ENCODE measurements around the gene ACTG2. TPM values are rescaled to one million over a fixed set of nuclear protein-coding genes. Genes with fewer than 3 reads are reported as not detected.
"Not testable (repeated sequence)": the region's sequence is repeated elsewhere in the genome, so short reads cannot be mapped to it uniquely, and the experiment has no call there.

ACTG2 gene
- 0.97 TPM in 1 of 2 replicates, not detected in the other for total RNA-seq (2014; rRNA removed; shearing (Covaris generic))

- no peak within 1 kb of the TSS for H3K4me3 ChIP-seq (ENCODE audit: insufficient read depth, low read depth, low read length)
- no peaks in the 10 kb centered on the region for H3K36me3 ChIP-seq (replicated peaks; ENCODE audit: control insufficient read depth, insufficient read depth, low read length)
- DNase-seq: no peak
- H3K27me3 ChIP-seq (ENCODE audit: control insufficient read depth, insufficient read depth, low read length): no peaks in the 10 kb centered on the region
These were observed at the start of gene ACTG2 for GRCh38 chr2:73892631-73893329. TSS of gene ACTG2 (plus strand) at chr2:73893008. CDS start at chr2:73901312, 8,304 bp downstream.

GRCh38 chr2:73844087-73844486 lies 48.7 kb upstream of the ACTG2 start:
- no peak overlapping the region for H3K4me3 ChIP-seq (ENCODE audit: insufficient read depth, low read depth, low read length)
- H3K36me3 ChIP-seq (replicated peaks; ENCODE audit: control insufficient read depth, insufficient read depth, low read length): peaks cover 15% of the 10 kb centered on the region
- H3K27me3 ChIP-seq (ENCODE audit: control insufficient read depth, insufficient read depth, low read length): no peaks in the 10 kb centered on the region
- DNase-seq: no peak

- no peak for DNase-seq
- Histone ChIP-seq H3K27me3 (ENCODE audit: control insufficient read depth, insufficient read depth, low read length) (no peaks in the 10 kb centered on the region), H3K4me3 (ENCODE audit: insufficient read depth, low read depth, low read length) (no peak overlapping the region), H3K36me3 (replicated peaks; ENCODE audit: control insufficient read depth, insufficient read depth, low read length) (peaks cover 28% of the 10 kb centered on the region)
These were observed 42.8 kb upstream of the ACTG2 start for GRCh38 chr2:73850009-73850408.

GRCh38 chr2:73851274-73851673 lies 41.5 kb upstream of the ACTG2 start:
- H3K36me3 ChIP-seq (replicated peaks; ENCODE audit: control insufficient read depth, insufficient read depth, low read length): peaks cover 31% of the 10 kb centered on the region
- peak; percentile 36 for DNase-seq
- no peak overlapping the region for H3K4me3 ChIP-seq (ENCODE audit: insufficient read depth, low read depth, low read length)
- H3K27me3 ChIP-seq (ENCODE audit: control insufficient read depth, insufficient read depth, low read length): no peaks in the 10 kb centered on the region

GRCh38 chr2:73852020-73852419 lies 40.8 kb upstream of the ACTG2 start:
- H3K27me3 ChIP-seq (ENCODE audit: control insufficient read depth, insufficient read depth, low read length): no peaks in the 10 kb centered on the region
- DNase-seq: no peak
- no peak overlapping the region for H3K4me3 ChIP-seq (ENCODE audit: insufficient read depth, low read depth, low read length)
- H3K36me3 ChIP-seq (replicated peaks; ENCODE audit: control insufficient read depth, insufficient read depth, low read length): peaks cover 32% of the 10 kb centered on the region

DNA sequence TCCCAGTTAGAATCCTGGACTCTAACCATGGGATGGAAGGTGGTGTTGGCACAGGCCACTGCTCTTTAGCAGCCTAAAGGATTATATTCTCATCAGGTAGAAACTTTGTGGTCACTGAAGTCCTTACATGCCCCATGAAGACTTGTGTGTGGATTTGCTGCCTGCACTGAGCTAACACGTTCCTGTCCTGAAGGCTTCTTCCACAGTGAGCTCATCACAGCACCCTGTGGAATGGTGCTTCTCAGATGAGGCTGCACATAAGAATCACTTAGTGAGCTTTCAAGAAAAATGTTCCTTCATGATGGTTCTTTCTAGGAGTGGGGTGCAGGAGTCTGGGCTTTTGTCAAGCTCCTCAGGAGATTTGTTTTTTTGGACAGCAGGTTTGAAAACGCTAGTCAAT lies 37.3 kb upstream of the ACTG2 start:
- Histone ChIP-seq H3K36me3 (replicated peaks; ENCODE audit: control insufficient read depth, insufficient read depth, low read length) (peaks cover 25% of the 10 kb centered on the region), H3K27me3 (ENCODE audit: control insufficient read depth, insufficient read depth, low read length) (no peaks in the 10 kb centered on the region), H3K4me3 (ENCODE audit: insufficient read depth, low read depth, low read length) (no peak overlapping the region)
- DNase-seq: no peak

DNA sequence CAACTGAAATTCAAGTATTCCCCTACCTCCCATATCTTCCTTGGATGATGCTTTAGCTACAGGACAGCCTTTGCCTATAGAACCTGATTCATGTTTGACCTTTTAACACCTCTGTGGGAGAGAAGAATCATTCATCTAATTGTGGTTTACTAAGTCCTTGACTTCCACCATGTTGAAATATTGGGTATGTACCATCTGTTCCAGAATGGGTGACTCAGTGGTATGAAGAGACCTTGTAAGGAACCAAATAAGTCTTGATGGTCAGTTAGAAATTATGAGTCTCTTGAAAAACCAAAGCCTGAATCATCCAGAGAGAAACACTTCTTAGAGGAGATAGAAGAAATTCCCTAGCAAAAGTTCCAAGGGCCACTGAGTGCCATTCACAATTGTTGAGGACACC lies 36.6 kb upstream of the ACTG2 start:
- H3K4me3 ChIP-seq (ENCODE audit: insufficient read depth, low read depth, low read length): no peak overlapping the region
- no peak for DNase-seq
- no peaks in the 10 kb centered on the region for H3K27me3 ChIP-seq (ENCODE audit: control insufficient read depth, insufficient read depth, low read length)
- H3K36me3 ChIP-seq (replicated peaks; ENCODE audit: control insufficient read depth, insufficient read depth, low read length): peaks cover 28% of the 10 kb centered on the region

DNA sequence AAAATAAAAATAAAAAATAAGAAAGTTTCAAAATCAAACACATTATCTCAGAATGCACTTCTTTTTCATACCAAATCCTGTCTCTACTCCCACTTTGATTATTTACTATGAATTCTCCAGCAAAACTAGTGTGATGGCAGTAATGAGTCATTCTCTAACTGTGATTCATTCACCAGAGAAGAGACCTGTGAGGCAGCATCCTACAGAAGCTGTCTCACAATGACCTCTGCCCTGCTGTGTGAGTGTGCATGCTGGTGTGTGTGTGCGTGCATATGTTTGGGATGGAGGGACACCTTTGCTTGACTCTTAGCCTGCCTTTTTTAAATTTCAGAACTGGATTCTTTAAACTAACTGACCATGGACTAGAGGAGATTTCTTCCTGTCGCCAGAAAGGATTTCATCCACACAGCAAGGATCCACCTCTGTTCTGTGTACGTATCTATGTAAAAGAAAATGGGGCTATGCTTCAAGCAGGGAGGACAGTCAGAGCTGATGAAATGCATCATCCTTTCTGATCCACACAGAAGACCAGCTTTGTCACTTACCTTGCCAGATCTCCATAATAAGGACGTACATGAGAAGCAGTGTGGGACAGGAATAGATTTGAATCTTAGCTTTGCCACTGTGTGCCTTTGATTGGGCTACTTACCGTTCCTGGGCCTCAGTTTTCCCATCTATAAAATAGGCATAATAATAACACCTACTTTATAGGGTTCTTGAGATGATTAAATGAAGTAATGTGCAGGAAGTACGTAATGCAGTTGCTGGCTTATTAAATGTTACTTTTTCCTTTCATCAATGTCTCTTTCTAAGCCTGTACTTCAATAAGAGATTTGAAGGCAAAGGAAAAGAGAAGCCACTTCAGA lies 32.9 kb upstream of the ACTG2 start:
- H3K36me3 ChIP-seq (replicated peaks; ENCODE audit: control insufficient read depth, insufficient read depth, low read length): peaks cover 31% of the 10 kb centered on the region
- H3K27me3 ChIP-seq (ENCODE audit: control insufficient read depth, insufficient read depth, low read length): no peaks in the 10 kb centered on the region
- no peak overlapping the region for H3K4me3 ChIP-seq (ENCODE audit: insufficient read depth, low read depth, low read length)
- no peak for DNase-seq

DNA sequence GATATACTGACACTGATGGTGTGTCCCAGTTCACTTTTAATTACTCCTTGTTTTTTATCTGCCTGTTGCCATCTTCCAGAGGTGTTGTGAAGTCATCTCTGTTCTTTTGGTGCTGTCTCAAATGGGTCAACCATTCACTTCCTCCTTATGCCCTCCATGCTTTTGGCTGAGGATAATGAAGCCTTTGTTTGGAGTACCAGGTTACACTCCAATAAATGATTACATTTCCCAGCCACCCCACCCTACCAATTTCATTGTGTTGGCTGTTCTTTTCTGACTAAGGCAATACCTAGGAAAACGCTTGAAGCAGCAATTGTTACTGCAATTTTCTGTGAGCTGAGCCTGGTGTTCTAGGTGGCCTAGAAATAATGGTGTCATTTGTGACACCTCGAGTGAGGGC lies 29.8 kb upstream of the ACTG2 start:
- Histone ChIP-seq H3K27me3 (ENCODE audit: control insufficient read depth, insufficient read depth, low read length) (no peaks in the 10 kb centered on the region), H3K36me3 (replicated peaks; ENCODE audit: control insufficient read depth, insufficient read depth, low read length) (peaks cover 27% of the 10 kb centered on the region), H3K4me3 (ENCODE audit: insufficient read depth, low read depth, low read length) (no peak overlapping the region)
- no peak for DNase-seq

- Histone ChIP-seq H3K27me3 (ENCODE audit: control insufficient read depth, insufficient read depth, low read length) (no peaks in the 10 kb centered on the region), H3K4me3 (ENCODE audit: insufficient read depth, low read depth, low read length) (no peak overlapping the region), H3K36me3 (replicated peaks; ENCODE audit: control insufficient read depth, insufficient read depth, low read length) (peaks cover 10% of the 10 kb centered on the region)
- DNase-seq: no peak
These were observed 24.4 kb upstream of the ACTG2 start for GRCh38 chr2:73868204-73868978.

DNA sequence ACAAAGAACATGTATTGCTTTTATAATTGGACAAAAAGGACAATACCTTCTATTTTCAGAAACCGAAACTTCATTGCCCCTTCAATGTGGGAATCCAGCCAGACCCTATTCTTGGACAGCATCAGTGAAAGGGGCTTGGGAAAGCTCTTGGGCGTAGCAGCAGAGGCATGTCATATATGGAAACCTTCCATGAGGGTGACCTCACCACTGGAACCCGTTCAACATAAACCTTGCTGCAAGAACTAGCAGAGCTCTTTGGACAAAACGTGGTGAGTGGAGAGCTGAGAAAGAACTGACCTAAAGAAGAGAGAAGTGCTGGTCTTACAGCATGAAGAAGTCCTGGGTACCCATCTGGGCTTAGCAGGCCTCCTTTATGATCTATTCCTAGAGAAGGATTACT lies 22.7 kb upstream of the ACTG2 start:
- H3K4me3 ChIP-seq (ENCODE audit: insufficient read depth, low read depth, low read length): no peak overlapping the region
- H3K27me3 ChIP-seq (ENCODE audit: control insufficient read depth, insufficient read depth, low read length): no peaks in the 10 kb centered on the region
- DNase-seq: no peak
- peaks cover 2% of the 10 kb centered on the region; the same call in 1 of the 2 replicates for H3K36me3 ChIP-seq (replicated peaks; ENCODE audit: control insufficient read depth, insufficient read depth, low read length)

- Histone ChIP-seq H3K27me3 (ENCODE audit: control insufficient read depth, insufficient read depth, low read length) (no peaks in the 10 kb centered on the region), H3K36me3 (replicated peaks; ENCODE audit: control insufficient read depth, insufficient read depth, low read length) (no peaks in the 10 kb centered on the region), H3K4me3 (ENCODE audit: insufficient read depth, low read depth, low read length) (no peak overlapping the region)
- no peak for DNase-seq
These were observed 15.6 kb upstream of the ACTG2 start for GRCh38 chr2:73877071-73877802.

GRCh38 chr2:73877984-73878383 lies 14.8 kb upstream of the ACTG2 start:
- H3K4me3 ChIP-seq (ENCODE audit: insufficient read depth, low read depth, low read length); H3K36me3 ChIP-seq (replicated peaks; ENCODE audit: control insufficient read depth, insufficient read depth, low read length); DNase-seq; H3K27me3 ChIP-seq (ENCODE audit: control insufficient read depth, insufficient read depth, low read length): not testable (repeated sequence)

GRCh38 chr2:73885406-73885805 lies 7.4 kb upstream of the ACTG2 start:
- Histone ChIP-seq H3K36me3 (replicated peaks; ENCODE audit: control insufficient read depth, insufficient read depth, low read length) (no peaks in the 10 kb centered on the region), H3K4me3 (ENCODE audit: insufficient read depth, low read depth, low read length) (no peak overlapping the region), H3K27me3 (ENCODE audit: control insufficient read depth, insufficient read depth, low read length) (no peaks in the 10 kb centered on the region)
- no peak for DNase-seq
